AG04450 (cell line): ENCODE measurements around the gene CCNY. TPM values are rescaled to one million over a fixed set of nuclear protein-coding genes. Genes with fewer than 3 reads are reported as not detected.
A peak's percentile ranks its signal among the peaks of the same experiment; 100 is the strongest.

Source experiments
- CTCF ChIA-PET: fragments of 300-600, 350-600 bp; formaldehyde crosslinking; extraction: SDS; loops from one replicate; lab custom pipeline; 2022; ENCODE audit warnings: antibody characterized with exemption, inconsistent platforms; lab: Charles Lee
- POLR2A ChIA-PET: fragments of 350-600 bp; formaldehyde crosslinking; extraction: SDS; loops from one replicate; lab custom pipeline; 2021; ENCODE audit warnings: antibody characterized with exemption, inconsistent platforms; lab: Yijun Ruan, JAX
- DNase-seq: peaks from one replicate; pipeline ENCODE4 v3.0.0-alpha.2; 2011; ENCODE audit warnings: low read depth, low spot score
- H3K27ac ChIP-seq: one replicate; pipeline ENCODE4 v1.5.1; 2012; ENCODE audit warnings: low read depth, low read length, control low read depth
- H3K27me3 ChIP-seq: one replicate; pipeline ENCODE4 v1.6.0; 2012; ENCODE audit warnings: low read length; ENCODE audit not compliant: control insufficient read depth, insufficient read depth
- H3K4me3 ChIP-seq: 2 replicates; pipeline ENCODE4 v1.5.1; 2011; ENCODE audit warnings: mild to moderate bottlenecking, low read depth, low read length, control low read depth
- H3K9me3 ChIP-seq: 2 replicates; pipeline ENCODE4 v1.5.1; 2012; ENCODE audit warnings: low read length; ENCODE audit not compliant: control insufficient read depth, insufficient read depth
- CTCF ChIP-seq: IDR thresholded peaks from 2 replicates; pipeline ENCODE4 v1.5.1; 2011; ENCODE audit warnings: low read depth, low read length, control low read depth, inconsistent platforms
- polyA plus RNA-seq: library from polyadenylated mRNA; depleted of rRNA; stranded (reverse); fragments of >200 nt; gene quantifications from 2 replicates; pipeline ENCODE4 v1.2.3, GENCODE V29; 2011

The CCNY gene
- polyA plus RNA-seq, 1 experiment, result 90.2 TPM

DNA sequence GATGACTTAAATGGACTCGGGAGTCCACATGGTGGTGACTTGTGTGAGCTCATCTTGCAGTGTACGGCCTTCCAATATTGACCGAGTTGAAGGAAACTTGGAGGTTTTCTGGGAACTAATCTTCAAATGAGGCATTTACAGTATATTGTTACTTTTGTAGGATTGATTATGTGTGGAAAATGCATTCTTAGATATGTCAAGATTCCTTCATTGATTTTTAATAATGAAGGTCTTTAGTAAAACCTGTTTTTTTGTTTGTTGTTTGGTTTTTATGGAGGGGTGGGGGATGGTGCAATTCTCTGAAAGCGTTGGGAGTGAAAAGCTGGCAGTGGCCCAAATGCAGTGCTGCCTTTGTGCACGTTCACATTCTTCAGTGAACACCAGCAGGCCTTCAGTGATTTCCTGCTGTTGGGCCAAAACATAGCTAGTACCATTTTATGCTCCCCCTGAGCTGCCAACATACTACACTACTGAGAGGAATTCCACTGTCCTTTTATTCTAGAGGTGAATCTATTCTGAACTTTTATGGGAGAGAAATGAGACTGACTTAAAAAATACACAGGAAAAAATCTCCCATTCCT lies 50.4 kb downstream of the CCNY start:
- no peak for DNase-seq
- no peak overlapping the region for H3K27ac ChIP-seq

DNA sequence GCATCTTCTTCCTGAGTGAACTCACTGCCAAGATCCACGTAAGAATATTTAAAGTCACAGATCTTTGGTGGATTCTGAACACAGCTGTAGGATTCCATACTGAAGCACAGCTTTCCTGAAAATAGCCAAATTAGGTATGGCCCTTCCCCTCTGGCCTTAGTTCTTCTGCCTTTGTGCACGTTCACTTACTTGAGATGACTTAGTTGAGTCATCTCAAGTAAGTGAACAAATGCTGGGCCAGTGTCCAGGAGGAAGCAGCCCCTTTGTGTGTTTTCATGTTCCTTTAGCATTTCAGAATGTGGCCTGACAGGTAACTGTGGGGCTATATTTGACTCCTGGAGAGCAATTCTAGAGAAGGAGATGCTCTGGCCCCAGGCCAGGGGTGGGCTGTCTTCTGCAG lies 51.5 kb downstream of the CCNY start:
- peak; percentile 44 for DNase-seq
- no peak overlapping the region for H3K4me3 ChIP-seq
- POLR2A ChIA-PET, result no interaction called here
- H3K9me3 ChIP-seq, result peaks cover 12% of the 10 kb centered on the region; the same call in 1 of the 2 replicates
- CTCF ChIA-PET, result interaction anchor here (0.9 kb wide), 1 partner anchor 175 kb away, joined by 4 read pairs; no protein-coding TSS in a partner anchor
- TF ChIP-seq CTCF, result no peak
- peak overlapping the region; percentile 41 for H3K27ac ChIP-seq
- H3K27me3 ChIP-seq, result no peaks in the 10 kb centered on the region

More for the DNA sequence above, 50.4 kb downstream of the CCNY start:
- Histone ChIP-seq H3K27me3 (no peaks in the 10 kb centered on the region), H3K9me3 (peaks cover 12% of the 10 kb centered on the region; the same call in 1 of the 2 replicates), H3K4me3 (no peak overlapping the region)
- TF ChIP-seq CTCF, result no peak
- ChIA-PET POLR2A (no interaction called here), CTCF (interaction anchor here (0.5 to 1.2 kb wide), 4 partner anchors 136 to 1394 kb away, joined by 3 to 5 read pairs (median 4); no protein-coding TSS in a partner anchor)

DNA sequence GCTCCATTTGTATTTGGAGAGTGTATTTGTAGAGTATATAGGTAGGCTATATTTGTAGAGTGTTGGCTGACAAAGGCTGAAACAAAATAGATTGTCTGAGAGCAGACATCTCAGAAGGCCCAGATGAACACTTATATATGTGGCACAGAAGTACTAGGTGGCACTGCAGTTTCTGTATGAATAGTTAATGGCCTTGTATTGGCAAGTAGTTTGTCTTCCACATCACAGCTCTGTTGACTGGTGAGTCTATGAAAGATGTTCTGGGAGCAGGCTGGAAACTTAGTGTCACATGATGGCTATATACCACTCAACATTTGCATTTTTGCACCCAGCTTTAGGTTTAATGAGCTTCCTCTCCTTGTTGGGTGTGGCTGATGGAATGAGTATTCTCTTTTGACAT lies 51.9 kb downstream of the CCNY start:
- no peak for TF ChIP-seq CTCF
- H3K9me3 ChIP-seq, result peaks cover 12% of the 10 kb centered on the region; the same call in 1 of the 2 replicates
- H3K27ac ChIP-seq, result peak overlapping the region; percentile 41
- H3K27me3 ChIP-seq, result no peaks in the 10 kb centered on the region
- POLR2A ChIA-PET, result no interaction called here
- no peak for DNase-seq
- CTCF ChIA-PET, result no interaction called here
- H3K4me3 ChIP-seq, result no peak overlapping the region

- POLR2A ChIA-PET, result no interaction called here
- CTCF ChIA-PET, result interaction anchor here (0.6 kb wide), 1 partner anchor 225 kb away, joined by 7 read pairs; no protein-coding TSS in a partner anchor
- TF ChIP-seq CTCF, result no peak
Observed at GRCh38 chr10:35388682-35389081, 52.4 kb downstream of the CCNY start.

GRCh38 chr10:35390161-35390840 lies 54.0 kb downstream of the CCNY start:
- H3K4me3 ChIP-seq, result no peak overlapping the region
- no peak for DNase-seq
- TF ChIP-seq CTCF, result no peak
- peaks cover 12% of the 10 kb centered on the region; the same call in 1 of the 2 replicates for H3K9me3 ChIP-seq
- no peak overlapping the region for H3K27ac ChIP-seq
- ChIA-PET POLR2A (no interaction called here), CTCF (no interaction called here)
- no peaks in the 10 kb centered on the region for H3K27me3 ChIP-seq

More at GRCh38 chr10:35388682-35389081, 52.4 kb downstream of the CCNY start:
- no peaks in the 10 kb centered on the region for H3K27me3 ChIP-seq
- no peak overlapping the region for H3K27ac ChIP-seq
- no peak overlapping the region for H3K4me3 ChIP-seq
- H3K9me3 ChIP-seq, result peaks cover 12% of the 10 kb centered on the region; the same call in 1 of the 2 replicates
- DNase-seq, result no peak
